HG03060 (cell line): ENCODE measurements around the gene PSMB3.

Experiments
- ATAC-seq: cut with Tn5 transposase; IDR thresholded peaks from one replicate; pipeline ENCODE4 v1.9.1; 2021; ENCODE audit warnings: low read depth, moderate number of reproducible peaks; ENCODE audit not compliant: unreplicated experiment

PSMB3 gene

GRCh38 chr17:38733282-38733981 lies 19.1 kb upstream of the PSMB3 start:
- no peak for ATAC-seq

GRCh38 chr17:38733982-38734973 lies 18.3 kb upstream of the PSMB3 start:
- no peak for ATAC-seq

- ATAC-seq: no peak
Observed at GRCh38 chr17:38735161-38735997, 17.2 kb upstream of the PSMB3 start.

- no peak for ATAC-seq
Observed at GRCh38 chr17:38738007-38738662, 14.4 kb upstream of the PSMB3 start.

GRCh38 chr17:38738686-38739085 lies 13.9 kb upstream of the PSMB3 start:
- no peak for ATAC-seq

- ATAC-seq: no peak
Observed at GRCh38 chr17:38739305-38739704, 13.2 kb upstream of the PSMB3 start.

GRCh38 chr17:38740044-38740443 lies 12.5 kb upstream of the PSMB3 start:
- no peak for ATAC-seq

GRCh38 chr17:38740806-38741205 lies 11.7 kb upstream of the PSMB3 start:
- no peak for ATAC-seq

GRCh38 chr17:38741461-38741860 lies 11.1 kb upstream of the PSMB3 start:
- no peak for ATAC-seq

- ATAC-seq: no peak
Observed at GRCh38 chr17:38741921-38742410, 10.6 kb upstream of the PSMB3 start.

- no peak for ATAC-seq
Observed at GRCh38 chr17:38742411-38743308, 9.9 kb upstream of the PSMB3 start.

- ATAC-seq: no peak
Observed at GRCh38 chr17:38743556-38744171, 8.9 kb upstream of the PSMB3 start.

- no peak for ATAC-seq
Observed at GRCh38 chr17:38745545-38745944, 7.0 kb upstream of the PSMB3 start.

GRCh38 chr17:38746004-38746848 lies 6.3 kb upstream of the PSMB3 start:
- no peak for ATAC-seq

GRCh38 chr17:38746849-38747462 lies 5.6 kb upstream of the PSMB3 start:
- no peak for ATAC-seq

- no peak for ATAC-seq
Observed at GRCh38 chr17:38747463-38748148, 4.9 kb upstream of the PSMB3 start.
